Keratinocyte (primary cell): ENCODE measurements around the gene SAMHD1.

Experiments used
- EZH2 ChIP-seq: IDR thresholded peaks from one replicate; pipeline ENCODE4 v1.6.1; 2012; ENCODE audit warnings: inconsistent platforms, mild to moderate bottlenecking, low read length, moderate library complexity
- TF ChIP-seq, protein P1 (sequence below), 3 experiments: IDR thresholded peaks in 1 of 3; conservative IDR thresholded peaks in 1 of 3; optimal IDR thresholded peaks in 1 of 3; 2 replicates in 2 of 3; 3 replicates in 1 of 3; pipeline versions ENCODE3 to v1.5.1; 2011; ENCODE audit warnings: low read length in 3 of 3, mild to moderate bottlenecking in 3 of 3, moderate library complexity in 2 of 3, control low read depth in 1 of 3, inconsistent platforms in 1 of 3; ENCODE audit not compliant: insufficient read depth in 2 of 3; ENCODE audit errors: extremely low read depth in 1 of 3

DNA sequence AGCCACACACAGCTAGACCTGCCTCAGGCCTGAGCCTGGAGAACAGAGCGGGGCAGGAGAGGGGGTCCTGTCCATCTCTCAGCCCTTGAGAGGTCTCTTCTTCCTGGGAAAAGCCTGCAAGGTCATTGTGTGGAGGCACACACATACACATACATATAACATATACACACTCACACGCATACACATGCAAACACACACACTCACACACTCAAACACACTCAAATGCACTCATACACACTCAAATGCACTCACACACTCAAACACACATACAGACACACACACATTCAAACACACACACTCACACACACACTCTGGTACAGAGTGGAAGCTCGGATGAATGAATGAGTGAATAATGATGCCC is 75.1 kb downstream of the SAMHD1 start:
- TF ChIP-seq, protein P1, sequence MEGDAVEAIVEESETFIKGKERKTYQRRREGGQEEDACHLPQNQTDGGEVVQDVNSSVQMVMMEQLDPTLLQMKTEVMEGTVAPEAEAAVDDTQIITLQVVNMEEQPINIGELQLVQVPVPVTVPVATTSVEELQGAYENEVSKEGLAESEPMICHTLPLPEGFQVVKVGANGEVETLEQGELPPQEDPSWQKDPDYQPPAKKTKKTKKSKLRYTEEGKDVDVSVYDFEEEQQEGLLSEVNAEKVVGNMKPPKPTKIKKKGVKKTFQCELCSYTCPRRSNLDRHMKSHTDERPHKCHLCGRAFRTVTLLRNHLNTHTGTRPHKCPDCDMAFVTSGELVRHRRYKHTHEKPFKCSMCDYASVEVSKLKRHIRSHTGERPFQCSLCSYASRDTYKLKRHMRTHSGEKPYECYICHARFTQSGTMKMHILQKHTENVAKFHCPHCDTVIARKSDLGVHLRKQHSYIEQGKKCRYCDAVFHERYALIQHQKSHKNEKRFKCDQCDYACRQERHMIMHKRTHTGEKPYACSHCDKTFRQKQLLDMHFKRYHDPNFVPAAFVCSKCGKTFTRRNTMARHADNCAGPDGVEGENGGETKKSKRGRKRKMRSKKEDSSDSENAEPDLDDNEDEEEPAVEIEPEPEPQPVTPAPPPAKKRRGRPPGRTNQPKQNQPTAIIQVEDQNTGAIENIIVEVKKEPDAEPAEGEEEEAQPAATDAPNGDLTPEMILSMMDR (optimal IDR thresholded peaks at IDR 0.05 in 1 of 3, IDR thresholded peaks at IDR 0.05 in 1 of 3, conservative IDR thresholded peaks at IDR 0.05 in 1 of 3; ENCODE audit: extremely low read depth in 1 of 3, insufficient read depth in 2 of 3, low read length in 3 of 3) = no peak
- no peak for TF ChIP-seq EZH2
